Epithelial cell of umbilical artery (primary cell): Measurements from ENCODE around the gene DAZAP2. TPM values are rescaled to one million over a fixed set of nuclear protein-coding genes. Genes with fewer than 3 reads are reported as not detected.

Experiments used
- total RNA-seq: library from RNA; depleted of rRNA; stranded (reverse); fragments of >200 nt; gene quantifications from 2 replicates; pipeline ENCODE4 v1.2.3, GENCODE V29; 2014

Gene DAZAP2
- 52.0 and 58.5 TPM in 2 replicates for total RNA-seq

DNA sequence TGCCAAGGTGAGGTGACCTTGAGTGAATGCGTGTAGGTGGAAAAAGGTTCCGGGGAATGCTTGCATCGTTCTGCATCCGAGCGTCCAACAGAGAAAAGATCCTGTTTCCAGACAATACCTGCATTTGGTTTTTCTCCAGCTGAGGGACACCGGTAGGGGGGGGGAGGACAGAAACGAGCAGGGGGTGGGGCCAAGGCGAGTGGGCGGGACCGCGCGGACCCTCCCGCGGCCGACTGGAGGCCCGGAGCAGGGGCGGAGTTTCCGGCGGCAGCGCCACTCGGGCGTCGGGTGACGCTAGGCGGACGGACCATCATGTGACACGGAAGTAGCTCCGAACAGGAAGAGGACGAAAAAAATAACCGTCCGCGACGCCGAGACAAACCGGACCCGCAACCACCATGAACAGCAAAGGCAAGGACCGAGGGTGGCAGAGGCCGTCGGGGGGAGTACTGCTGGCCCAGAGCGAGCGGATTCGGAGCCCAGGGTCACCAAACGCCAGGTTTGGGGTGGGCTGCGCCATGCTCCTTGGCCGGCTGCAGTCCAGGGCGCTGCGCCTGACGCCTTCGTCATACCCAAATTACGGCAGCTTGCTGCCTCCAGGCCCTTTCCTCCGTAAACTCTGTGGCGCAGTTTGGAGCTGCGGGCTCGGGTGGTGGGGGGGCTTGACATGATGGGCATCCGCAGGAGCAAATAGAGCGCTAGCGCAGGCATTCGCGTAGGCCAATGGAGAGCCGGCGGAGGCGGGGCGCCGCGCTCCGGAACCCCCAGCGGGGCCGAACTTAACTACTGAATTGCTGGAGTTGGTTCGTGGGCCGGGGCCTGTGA lies at the start of gene DAZAP2:
DAZAP2 (plus strand) TSS at position 317 of the 825 bp plus-strand sequence; CDS start at position 399, 82 bp downstream.

DNA sequence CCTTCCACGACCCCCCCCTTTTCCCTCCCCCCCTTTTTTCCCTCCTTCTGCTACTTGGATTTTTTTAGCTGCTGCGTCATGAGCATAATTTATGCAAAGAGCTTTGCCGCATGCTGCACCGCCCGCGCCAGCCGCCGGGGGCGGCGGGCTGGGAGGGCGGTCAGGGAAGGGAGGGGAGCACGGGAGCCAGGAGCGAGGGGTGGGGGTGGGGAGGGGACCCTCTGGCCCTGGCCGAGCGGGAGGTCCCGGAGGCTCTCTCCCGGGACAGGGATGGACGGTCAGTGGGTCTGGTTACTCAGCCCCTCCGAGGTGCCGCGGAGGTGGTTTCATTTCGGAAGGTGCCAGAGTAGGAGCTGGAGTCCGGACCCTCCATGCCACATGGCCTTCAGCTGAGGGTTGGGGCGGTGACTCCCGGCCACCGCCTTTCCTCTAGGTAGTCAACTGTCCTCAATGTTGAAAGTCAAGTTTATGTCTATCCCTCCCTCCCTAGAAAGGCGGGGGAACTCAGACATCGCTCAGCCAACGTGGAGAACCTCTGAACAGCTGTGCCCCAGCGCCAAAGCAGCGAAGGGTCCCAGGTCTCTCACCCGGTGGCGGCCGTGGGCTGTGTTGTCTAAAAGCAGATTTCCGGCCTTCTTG lies 20.5 kb upstream of the DAZAP2 start, which contains the start of gene POU6F1:
POU6F1 (minus strand) TSS at position 95 of the 639 bp plus-strand sequence. CDS start 11,226 bp downstream, outside the sequence.

DNA sequence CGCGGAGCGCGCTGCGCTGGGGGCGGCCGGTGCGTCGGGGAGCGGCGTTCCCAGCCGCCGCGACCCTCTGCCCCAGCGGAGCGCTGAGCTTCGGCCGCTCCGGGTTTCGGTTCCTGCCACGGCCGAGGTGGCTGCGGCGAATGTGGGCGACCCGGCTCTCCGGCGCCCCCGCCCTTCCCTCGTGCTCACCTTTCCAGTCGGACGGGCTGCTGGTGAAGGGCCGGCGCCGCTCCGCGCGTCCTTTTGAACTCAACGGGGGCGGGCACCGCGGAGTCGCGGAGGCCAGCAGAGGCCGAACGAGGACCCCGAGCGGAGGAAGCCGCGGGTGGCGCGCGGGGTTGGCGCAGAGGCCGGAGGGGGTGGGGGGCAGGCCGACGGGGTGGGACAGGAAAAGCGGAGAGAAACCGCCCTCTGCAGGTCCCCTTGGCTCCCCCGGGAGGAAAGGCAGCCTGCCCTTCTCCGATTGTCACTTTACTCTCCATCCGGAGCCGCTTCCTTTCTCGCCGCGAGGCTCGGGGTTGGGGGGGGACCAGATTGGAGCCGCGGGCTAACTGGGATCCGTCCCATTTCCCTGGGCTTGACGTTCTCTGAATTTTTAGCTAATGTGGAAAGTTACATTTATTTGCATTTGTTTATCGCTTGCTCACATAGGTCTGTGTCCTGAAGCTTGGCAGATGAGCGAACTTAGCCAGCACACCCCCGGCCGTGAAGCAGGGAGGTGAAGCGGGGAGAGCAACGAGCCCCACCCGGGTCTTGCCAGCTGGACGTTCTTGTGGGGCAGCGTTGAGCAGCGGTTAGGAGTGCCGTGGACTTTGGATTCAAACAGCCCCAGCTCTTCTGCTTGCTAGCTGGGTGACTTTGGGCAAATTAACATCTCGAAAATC lies 31.7 kb downstream of the DAZAP2 start, which contains the start of gene SMAGP:
SMAGP (minus strand) TSS at position 349 of the 884 bp plus-strand sequence. CDS start 1,137 bp downstream, outside the sequence.

Other genes with a start within 250 kb of the DAZAP2 start
- 40.0 and 47.4 TPM in 2 replicates for gene SLC11A2, start 212.4 kb upstream of the DAZAP2 start, total RNA-seq
- gene LETMD1, start 190.5 kb upstream of the DAZAP2 start, total RNA-seq: 17.9 and 21.7 TPM in 2 replicates
- gene CSRNP2, start 155.2 kb upstream of the DAZAP2 start, total RNA-seq: 16.9 and 28.0 TPM in 2 replicates
- 9.0 and 9.1 TPM in 2 replicates for gene TFCP2, start 65.7 kb upstream of the DAZAP2 start, total RNA-seq
- gene POU6F1, start 20.8 kb upstream of the DAZAP2 start, total RNA-seq: 0.32 and 0.61 TPM in 2 replicates
- gene SMAGP, start 31.6 kb downstream of the DAZAP2 start, total RNA-seq: 6.2 and 7.4 TPM in 2 replicates
- gene BIN2, start 85.3 kb downstream of the DAZAP2 start, total RNA-seq: not detected in 2 replicates
- gene CELA1, start 107.9 kb downstream of the DAZAP2 start, total RNA-seq: not detected in 2 replicates
- 35.7 and 52.7 TPM in 2 replicates for gene GALNT6, start 152.6 kb downstream of the DAZAP2 start, total RNA-seq
- 1.6 and 2.4 TPM in 2 replicates for gene SLC4A8, start 186.0 kb downstream of the DAZAP2 start, total RNA-seq